HG03469 (cell line): ENCODE results near the gene SLAMF6.

Experiments
- ATAC-seq: cut with Tn5 transposase; IDR thresholded peaks from one replicate; pipeline ENCODE4 v1.9.1; 2021; ENCODE audit warnings: mild to moderate bottlenecking, moderate library complexity, moderate number of reproducible peaks; ENCODE audit not compliant: unreplicated experiment

SLAMF6 gene

GRCh38 chr1:160474392-160475242, 48.4 kb downstream of the SLAMF6 start:
- no peak for ATAC-seq

GRCh38 chr1:160472112-160472511, 50.9 kb downstream of the SLAMF6 start:
- no peak for ATAC-seq

- ATAC-seq: no peak
These were observed 51.8 kb downstream of the SLAMF6 start for GRCh38 chr1:160471253-160471652.

- no peak for ATAC-seq
These were observed 55.5 kb downstream of the SLAMF6 start for GRCh38 chr1:160467576-160467975.

- no peak for ATAC-seq
These were observed 56.1 kb downstream of the SLAMF6 start for GRCh38 chr1:160466961-160467360.

GRCh38 chr1:160465123-160465522, 57.9 kb downstream of the SLAMF6 start:
- no peak for ATAC-seq

- no peak for ATAC-seq
These were observed 62.3 kb downstream of the SLAMF6 start for GRCh38 chr1:160460683-160461287.

- no peak for ATAC-seq
These were observed 62.8 kb downstream of the SLAMF6 start for GRCh38 chr1:160460214-160460642.

GRCh38 chr1:160459687-160460086, 63.4 kb downstream of the SLAMF6 start:
- ATAC-seq: no peak

- no peak for ATAC-seq
These were observed 64.0 kb downstream of the SLAMF6 start for GRCh38 chr1:160459056-160459455.

- ATAC-seq: no peak
These were observed 67.9 kb downstream of the SLAMF6 start for GRCh38 chr1:160455153-160455517.

GRCh38 chr1:160454371-160455152, 68.5 kb downstream of the SLAMF6 start:
- ATAC-seq: no peak

GRCh38 chr1:160453443-160453842, 69.6 kb downstream of the SLAMF6 start:
- no peak for ATAC-seq

GRCh38 chr1:160451859-160452232, 71.2 kb downstream of the SLAMF6 start:
- no peak for ATAC-seq

GRCh38 chr1:160451119-160451858, 71.8 kb downstream of the SLAMF6 start:
- ATAC-seq: no peak

GRCh38 chr1:160449494-160449893, 73.6 kb downstream of the SLAMF6 start:
- no peak for ATAC-seq

- ATAC-seq: no peak
These were observed 76.0 kb downstream of the SLAMF6 start for GRCh38 chr1:160446945-160447600.

GRCh38 chr1:160439718-160440117, 83.3 kb downstream of the SLAMF6 start:
- no peak for ATAC-seq

GRCh38 chr1:160438935-160439334, 84.1 kb downstream of the SLAMF6 start:
- ATAC-seq: no peak

GRCh38 chr1:160438317-160438918, 84.6 kb downstream of the SLAMF6 start:
- ATAC-seq: no peak
